Glutamatergic neuron (in vitro differentiated cells): ENCODE results near the gene SPOCK1. TPM values are rescaled to one million over a fixed set of nuclear protein-coding genes. Genes with fewer than 3 reads are reported as not detected.

Source experiments
- DNase-seq: peaks from one replicate; pipeline ENCODE4 v3.0.0; 2022
- H3K27ac Mint-ChIP-seq: one replicate; pipeline ENCODE4 v1.8.0; 2020; ENCODE audit warnings: mild to moderate bottlenecking, mixed read lengths, inconsistent platforms; ENCODE audit not compliant: unreplicated experiment
- H3K27me3 Mint-ChIP-seq: one replicate; pipeline ENCODE4 v1.8.0; 2020; ENCODE audit warnings: mild to moderate bottlenecking, moderate library complexity, mixed read lengths, inconsistent platforms; ENCODE audit not compliant: unreplicated experiment
- H3K36me3 Mint-ChIP-seq: one replicate; pipeline ENCODE4 v1.8.0; 2020; ENCODE audit warnings: mild to moderate bottlenecking, mixed read lengths, inconsistent platforms; ENCODE audit not compliant: unreplicated experiment
- H3K4me1 Mint-ChIP-seq: one replicate; pipeline ENCODE4 v1.8.0; 2020; ENCODE audit warnings: mild to moderate bottlenecking, low read depth, mixed read lengths, inconsistent platforms; ENCODE audit not compliant: unreplicated experiment
- H3K4me3 Mint-ChIP-seq: one replicate; pipeline ENCODE4 v1.8.0; 2020; ENCODE audit warnings: mild to moderate bottlenecking, mixed read lengths, inconsistent platforms; ENCODE audit not compliant: unreplicated experiment
- H3K9me3 Mint-ChIP-seq: one replicate; pipeline ENCODE4 v1.8.0; 2020; ENCODE audit warnings: mild to moderate bottlenecking, moderate library complexity, mixed read lengths, inconsistent platforms; ENCODE audit not compliant: unreplicated experiment
- total RNA-seq: library from RNA; stranded (reverse); fragmentation: NEBNext Ultra II Directional; extraction: Animal tissue kit (Norgen Biotek cat#: 25700); gene quantifications from one replicate; pipeline ENCODE4 v1.2.1, GENCODE V29; 2021; ENCODE audit not compliant: unreplicated experiment
- TF ChIP-seq, protein P1 (sequence below): fragments of 200-600 bp; sonication (generic); IDR thresholded peaks from one replicate; pipeline ENCODE4 v1.5.0; 2021; ENCODE audit not compliant: partially characterized antibody, unreplicated experiment

SPOCK1 gene
- total RNA-seq, 1 donor from 2014 or later, result 25.4 TPM

GRCh38 chr5:137316346-137316736, 182.8 kb downstream of the SPOCK1 start:
- Mint-ChIP-seq H3K4me1 (peaks cover 8% of the 10 kb centered on the region), H3K4me3 (no peak overlapping the region), H3K9me3 (no peaks in the 10 kb centered on the region), H3K27ac (no peak overlapping the region), H3K36me3 (no peaks in the 10 kb centered on the region), H3K27me3 (no peaks in the 10 kb centered on the region)
- DNase-seq, result no peak
- TF ChIP-seq, protein P1, sequence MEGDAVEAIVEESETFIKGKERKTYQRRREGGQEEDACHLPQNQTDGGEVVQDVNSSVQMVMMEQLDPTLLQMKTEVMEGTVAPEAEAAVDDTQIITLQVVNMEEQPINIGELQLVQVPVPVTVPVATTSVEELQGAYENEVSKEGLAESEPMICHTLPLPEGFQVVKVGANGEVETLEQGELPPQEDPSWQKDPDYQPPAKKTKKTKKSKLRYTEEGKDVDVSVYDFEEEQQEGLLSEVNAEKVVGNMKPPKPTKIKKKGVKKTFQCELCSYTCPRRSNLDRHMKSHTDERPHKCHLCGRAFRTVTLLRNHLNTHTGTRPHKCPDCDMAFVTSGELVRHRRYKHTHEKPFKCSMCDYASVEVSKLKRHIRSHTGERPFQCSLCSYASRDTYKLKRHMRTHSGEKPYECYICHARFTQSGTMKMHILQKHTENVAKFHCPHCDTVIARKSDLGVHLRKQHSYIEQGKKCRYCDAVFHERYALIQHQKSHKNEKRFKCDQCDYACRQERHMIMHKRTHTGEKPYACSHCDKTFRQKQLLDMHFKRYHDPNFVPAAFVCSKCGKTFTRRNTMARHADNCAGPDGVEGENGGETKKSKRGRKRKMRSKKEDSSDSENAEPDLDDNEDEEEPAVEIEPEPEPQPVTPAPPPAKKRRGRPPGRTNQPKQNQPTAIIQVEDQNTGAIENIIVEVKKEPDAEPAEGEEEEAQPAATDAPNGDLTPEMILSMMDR, result no peak

- H3K4me1 Mint-ChIP-seq, result peaks cover 9% of the 10 kb centered on the region
- no peaks in the 10 kb centered on the region for H3K9me3 Mint-ChIP-seq
- H3K27ac Mint-ChIP-seq, result no peak overlapping the region
- no peaks in the 10 kb centered on the region for H3K36me3 Mint-ChIP-seq
- H3K27me3 Mint-ChIP-seq, result no peaks in the 10 kb centered on the region
- no peak for DNase-seq
- no peak overlapping the region for H3K4me3 Mint-ChIP-seq
- TF ChIP-seq, protein P1, result no peak
Measured at GRCh38 chr5:137315534-137316345, 183.4 kb downstream of the SPOCK1 start.

DNA sequence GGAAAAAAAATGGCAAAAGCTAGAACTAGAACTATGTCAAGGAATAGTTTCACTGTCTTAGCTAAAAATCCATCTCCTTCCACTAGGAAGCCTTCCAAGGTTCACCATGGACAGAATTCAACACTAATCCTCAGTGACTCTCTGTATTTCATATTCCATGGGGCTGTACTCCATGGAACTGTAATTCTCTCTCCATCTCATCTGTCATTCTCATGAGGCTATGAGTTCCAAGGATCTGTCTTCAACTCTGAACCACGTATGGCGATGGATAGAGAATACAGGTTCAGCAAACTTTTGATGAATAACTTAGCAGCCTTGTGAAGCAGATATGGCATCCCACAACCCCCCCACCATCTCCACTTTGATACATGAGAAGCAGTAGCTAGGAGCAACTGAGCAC, 184.0 kb downstream of the SPOCK1 start:
- peaks cover 12% of the 10 kb centered on the region for H3K4me1 Mint-ChIP-seq
- no peak overlapping the region for H3K4me3 Mint-ChIP-seq
- no peaks in the 10 kb centered on the region for H3K36me3 Mint-ChIP-seq
- TF ChIP-seq, protein P1, result no peak
- H3K27me3 Mint-ChIP-seq, result no peaks in the 10 kb centered on the region
- DNase-seq, result no peak
- H3K27ac Mint-ChIP-seq, result no peak overlapping the region
- no peaks in the 10 kb centered on the region for H3K9me3 Mint-ChIP-seq

GRCh38 chr5:137313526-137314175, 185.5 kb downstream of the SPOCK1 start:
- H3K4me1 Mint-ChIP-seq, result peaks cover 12% of the 10 kb centered on the region
- no peaks in the 10 kb centered on the region for H3K36me3 Mint-ChIP-seq
- H3K9me3 Mint-ChIP-seq, result no peaks in the 10 kb centered on the region
- no peak overlapping the region for H3K27ac Mint-ChIP-seq
- DNase-seq, result no peak
- no peaks in the 10 kb centered on the region for H3K27me3 Mint-ChIP-seq
- TF ChIP-seq, protein P1, result no peak
- H3K4me3 Mint-ChIP-seq, result no peak overlapping the region

DNA sequence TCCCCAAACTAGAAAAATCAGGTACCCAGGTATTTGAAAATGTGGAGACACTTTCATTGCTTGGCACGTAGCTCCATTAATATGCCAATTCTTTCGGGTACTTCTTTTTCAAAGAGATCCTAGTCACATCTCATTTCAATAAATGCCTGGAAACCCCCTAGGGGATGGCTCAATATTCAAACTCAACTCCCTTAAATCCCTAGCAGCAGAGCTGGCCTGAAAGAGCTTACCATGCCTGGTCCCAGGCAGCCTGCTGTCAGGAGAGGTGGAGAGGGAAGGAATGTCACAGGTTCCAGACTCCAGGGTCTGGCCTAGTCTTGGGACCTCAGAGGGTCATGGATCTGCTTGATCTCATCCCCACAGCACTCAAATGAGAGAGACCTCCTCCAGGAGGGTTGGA, 187.1 kb downstream of the SPOCK1 start:
- Mint-ChIP-seq H3K9me3 (no peaks in the 10 kb centered on the region), H3K4me1 (peaks cover 12% of the 10 kb centered on the region), H3K27ac (no peak overlapping the region), H3K36me3 (no peaks in the 10 kb centered on the region), H3K27me3 (no peaks in the 10 kb centered on the region), H3K4me3 (no peak overlapping the region)
- TF ChIP-seq, protein P1, result no peak
- no peak for DNase-seq
